ENCODE results near the gene SEC14L1. TPM values are rescaled to one million over a fixed set of nuclear protein-coding genes. Genes with fewer than 3 reads are reported as not detected.

The SEC14L1 gene
- total RNA-seq, 1 donor from 2014 or later = 93.2 TPM

DNA sequence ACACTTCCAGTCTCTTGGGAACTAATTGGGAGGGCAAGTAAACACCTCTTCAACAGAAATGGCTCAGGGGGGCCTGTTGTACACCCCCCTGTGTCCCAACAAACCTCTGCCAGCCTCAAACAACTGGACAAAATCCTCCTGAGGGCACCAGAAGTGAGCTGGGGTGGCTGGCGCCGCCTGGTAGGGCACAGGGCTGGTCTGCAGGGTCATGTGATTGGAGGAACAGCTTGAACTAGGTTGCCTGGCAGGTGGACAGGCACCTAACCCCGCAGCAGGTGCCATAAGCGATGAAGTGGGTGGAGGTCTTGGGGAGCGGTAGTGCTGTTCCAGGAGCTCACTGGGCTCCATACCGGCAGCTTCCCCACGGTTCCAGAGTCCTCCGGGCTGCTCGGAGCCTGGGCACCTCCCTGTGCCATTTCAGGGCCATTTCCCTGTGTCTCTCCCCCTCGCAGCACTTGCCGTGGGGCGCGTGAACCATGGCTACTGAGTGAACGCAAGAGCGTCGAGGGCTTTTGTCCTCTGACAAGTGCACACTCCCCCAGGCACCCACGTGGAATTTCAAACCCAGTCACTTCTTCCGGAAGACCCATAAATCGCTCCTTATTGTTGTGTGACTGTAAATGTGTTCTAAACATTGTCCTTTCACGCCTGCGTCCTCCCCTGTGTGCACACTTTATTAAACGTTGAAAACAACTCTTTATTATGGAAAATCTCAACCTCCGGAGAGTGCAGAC, 101.5 kb downstream of the SEC14L1 start:
- FAIRE-seq (no peak), DNase-seq (ENCODE audit: low read depth) (no peak)
- H3K79me2 ChIP-seq (ENCODE audit: insufficient read depth, low read length) = no peaks in the 10 kb centered on the region
- H3K27me3 ChIP-seq (ENCODE audit: insufficient read depth, low read length) = no peaks in the 10 kb centered on the region
- H3K4me2 ChIP-seq (ENCODE audit: low read length) = no peak overlapping the region
- TF ChIP-seq EZH2 (IDR thresholded peaks at IDR 0.05; ENCODE audit: insufficient read depth, low read length) = no peak
- TF ChIP-seq, protein P1, sequence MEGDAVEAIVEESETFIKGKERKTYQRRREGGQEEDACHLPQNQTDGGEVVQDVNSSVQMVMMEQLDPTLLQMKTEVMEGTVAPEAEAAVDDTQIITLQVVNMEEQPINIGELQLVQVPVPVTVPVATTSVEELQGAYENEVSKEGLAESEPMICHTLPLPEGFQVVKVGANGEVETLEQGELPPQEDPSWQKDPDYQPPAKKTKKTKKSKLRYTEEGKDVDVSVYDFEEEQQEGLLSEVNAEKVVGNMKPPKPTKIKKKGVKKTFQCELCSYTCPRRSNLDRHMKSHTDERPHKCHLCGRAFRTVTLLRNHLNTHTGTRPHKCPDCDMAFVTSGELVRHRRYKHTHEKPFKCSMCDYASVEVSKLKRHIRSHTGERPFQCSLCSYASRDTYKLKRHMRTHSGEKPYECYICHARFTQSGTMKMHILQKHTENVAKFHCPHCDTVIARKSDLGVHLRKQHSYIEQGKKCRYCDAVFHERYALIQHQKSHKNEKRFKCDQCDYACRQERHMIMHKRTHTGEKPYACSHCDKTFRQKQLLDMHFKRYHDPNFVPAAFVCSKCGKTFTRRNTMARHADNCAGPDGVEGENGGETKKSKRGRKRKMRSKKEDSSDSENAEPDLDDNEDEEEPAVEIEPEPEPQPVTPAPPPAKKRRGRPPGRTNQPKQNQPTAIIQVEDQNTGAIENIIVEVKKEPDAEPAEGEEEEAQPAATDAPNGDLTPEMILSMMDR (IDR thresholded peaks at IDR 0.05; ENCODE audit: insufficient read depth, low read depth, low read length) = no peak
- H3K4me1 Mint-ChIP-seq (ENCODE audit: low read depth, unreplicated experiment) = no peaks in the 10 kb centered on the region
- no peak overlapping the region for H2AFZ ChIP-seq (ENCODE audit: low read depth, low read length)
- peaks cover 5% of the 10 kb centered on the region for H3K4me1 ChIP-seq (ENCODE audit: insufficient read depth, low read length)
- peaks cover 5% of the 10 kb centered on the region for H3K27me3 Mint-ChIP-seq (ENCODE audit: low read depth, unreplicated experiment)
- no peaks in the 10 kb centered on the region for H3K36me3 ChIP-seq (ENCODE audit: insufficient read depth, low read length)
- no peak overlapping the region for H3K4me3 Mint-ChIP-seq (ENCODE audit: unreplicated experiment)
- no peak overlapping the region for H3K27ac ChIP-seq (ENCODE audit: low read depth, low read length)
- H3K36me3 Mint-ChIP-seq (ENCODE audit: low read depth, unreplicated experiment) = no peaks in the 10 kb centered on the region
- H3K27ac Mint-ChIP-seq (ENCODE audit: unreplicated experiment) = no peak overlapping the region
- H3K4me3 ChIP-seq (ENCODE audit: insufficient read depth, low read depth, low read length) = no peak overlapping the region
- H3K9ac ChIP-seq (ENCODE audit: low read length) = no peak overlapping the region
- H4K20me1 ChIP-seq (ENCODE audit: insufficient read depth, low read length) = no peaks in the 10 kb centered on the region
- no peaks in the 10 kb centered on the region for H3K9me3 Mint-ChIP-seq (ENCODE audit: unreplicated experiment)
- H3K9me3 ChIP-seq (ENCODE audit: insufficient read depth, low read depth, low read length) = no peaks in the 10 kb centered on the region

- Histone ChIP-seq H3K36me3 (ENCODE audit: insufficient read depth, low read length) (no peaks in the 10 kb centered on the region), H3K79me2 (ENCODE audit: insufficient read depth, low read length) (no peaks in the 10 kb centered on the region), H4K20me1 (ENCODE audit: insufficient read depth, low read length) (no peaks in the 10 kb centered on the region), H3K27me3 (ENCODE audit: insufficient read depth, low read length) (no peaks in the 10 kb centered on the region), H3K9me3 (ENCODE audit: insufficient read depth, low read depth, low read length) (no peaks in the 10 kb centered on the region), H3K9ac (ENCODE audit: low read length) (no peak overlapping the region), H3K4me1 (ENCODE audit: insufficient read depth, low read length) (peaks cover 6% of the 10 kb centered on the region), H3K4me3 (ENCODE audit: insufficient read depth, low read depth, low read length) (no peak overlapping the region), H2AFZ (ENCODE audit: low read depth, low read length) (no peak overlapping the region), H3K27ac (ENCODE audit: low read depth, low read length) (no peak overlapping the region), H3K4me2 (ENCODE audit: low read length) (no peak overlapping the region)
- TF ChIP-seq, protein P1 (IDR thresholded peaks at IDR 0.05; ENCODE audit: insufficient read depth, low read depth, low read length) = no peak
- TF ChIP-seq EZH2 (IDR thresholded peaks at IDR 0.05; ENCODE audit: insufficient read depth, low read length) = no peak
- peaks cover 10% of the 10 kb centered on the region for H3K4me1 Mint-ChIP-seq (ENCODE audit: low read depth, unreplicated experiment)
- peaks cover 20% of the 10 kb centered on the region for H3K27me3 Mint-ChIP-seq (ENCODE audit: low read depth, unreplicated experiment)
- no peaks in the 10 kb centered on the region for H3K9me3 Mint-ChIP-seq (ENCODE audit: unreplicated experiment)
- no peak for DNase-seq (ENCODE audit: low read depth)
- FAIRE-seq = no peak
- H3K4me3 Mint-ChIP-seq (ENCODE audit: unreplicated experiment) = no peak overlapping the region
- H3K27ac Mint-ChIP-seq (ENCODE audit: unreplicated experiment) = no peak overlapping the region
- peaks cover 2% of the 10 kb centered on the region for H3K36me3 Mint-ChIP-seq (ENCODE audit: low read depth, unreplicated experiment)
Observed at GRCh38 chr17:77245162-77245926, 104.6 kb downstream of the SEC14L1 start.
